HG02571 (cell line): ENCODE data around the gene CLTCL1.
"Not testable (repeated sequence)": the region's sequence is repeated elsewhere in the genome, so short reads cannot be mapped to it uniquely, and the experiment has no call there.

Experiments used
- ATAC-seq: cut with Tn5 transposase; IDR thresholded peaks from one replicate; pipeline ENCODE4 v1.9.1; 2021; ENCODE audit warnings: mild to moderate bottlenecking, moderate library complexity; ENCODE audit not compliant: unreplicated experiment

The CLTCL1 gene

GRCh38 chr22:19220867-19221266, 70.7 kb downstream of the CLTCL1 start:
- ATAC-seq, result no peak

GRCh38 chr22:19218541-19219233, 72.8 kb downstream of the CLTCL1 start:
- no peak for ATAC-seq

GRCh38 chr22:19216579-19216978, 74.9 kb downstream of the CLTCL1 start:
- ATAC-seq, result no peak

DNA sequence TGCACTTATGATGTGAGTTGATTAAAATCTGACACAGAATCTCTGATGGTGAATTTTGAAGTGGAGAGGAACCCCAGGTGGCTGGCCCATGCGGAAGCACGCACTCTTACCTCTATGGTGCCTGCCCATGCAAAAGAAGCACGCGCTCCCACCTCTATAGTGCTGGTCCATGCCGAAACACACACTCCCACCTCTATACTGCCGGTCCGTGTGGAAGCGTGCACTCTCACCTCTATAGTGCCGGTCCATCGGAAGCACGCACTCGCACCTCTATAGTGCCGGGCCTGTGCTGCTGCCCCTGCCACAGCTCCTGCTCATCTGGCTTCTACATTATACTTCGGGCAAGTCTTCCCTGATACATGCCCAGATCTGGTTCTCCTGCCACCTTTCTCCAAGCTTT, 76.2 kb downstream of the CLTCL1 start:
- no peak for ATAC-seq

GRCh38 chr22:19214078-19214473, 77.4 kb downstream of the CLTCL1 start:
- ATAC-seq, result no peak

GRCh38 chr22:19213442-19214077, 78.0 kb downstream of the CLTCL1 start:
- no peak for ATAC-seq

DNA sequence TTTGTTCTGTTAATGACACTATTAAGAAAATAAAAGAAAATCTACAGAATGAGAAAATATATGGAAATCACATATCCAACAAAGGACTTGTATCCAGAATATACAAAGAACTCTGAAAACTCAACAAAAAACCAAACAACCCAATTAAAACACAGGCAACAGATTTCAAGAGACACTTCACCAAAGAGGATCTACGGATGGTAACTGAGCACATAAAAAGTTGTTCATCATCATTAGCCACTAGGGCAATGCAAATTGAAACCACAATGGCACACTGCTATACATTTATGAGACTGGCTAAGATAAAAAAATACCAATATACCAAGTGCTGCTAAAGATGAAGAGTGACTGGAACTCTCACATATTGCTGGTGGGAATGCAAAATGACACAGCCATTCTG, 78.5 kb downstream of the CLTCL1 start:
- no peak for ATAC-seq

- no peak for ATAC-seq
Measured at GRCh38 chr22:19212302-19212870, 79.1 kb downstream of the CLTCL1 start.

DNA sequence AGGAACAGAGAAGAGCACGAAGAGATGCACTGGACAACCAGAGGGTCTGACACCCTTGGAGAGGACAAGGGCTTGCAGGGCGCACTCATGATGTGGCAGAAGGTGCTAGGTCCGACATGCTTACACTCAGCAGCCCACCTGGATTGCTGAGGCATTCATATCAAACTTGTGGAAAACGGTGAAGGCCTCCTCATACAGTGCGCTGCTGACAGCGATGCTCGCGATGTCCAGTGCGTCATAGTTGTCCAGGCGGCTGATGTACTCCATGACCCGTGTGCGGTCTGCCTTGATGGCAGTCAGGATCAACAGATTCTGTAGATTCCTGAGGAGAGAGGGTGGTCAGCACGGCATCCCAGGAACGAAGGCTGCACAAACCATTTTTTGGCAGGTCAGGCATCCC, 81.3 kb downstream of the CLTCL1 start:
- ATAC-seq, result no peak

- no peak for ATAC-seq
Measured at GRCh38 chr22:19208287-19208847, 83.2 kb downstream of the CLTCL1 start.

GRCh38 chr22:19207884-19208283, 83.6 kb downstream of the CLTCL1 start:
- ATAC-seq, result no peak

- no peak for ATAC-seq
Measured at GRCh38 chr22:19207401-19207808, 84.1 kb downstream of the CLTCL1 start.

GRCh38 chr22:19206287-19206686, 85.2 kb downstream of the CLTCL1 start:
- ATAC-seq, result no peak

DNA sequence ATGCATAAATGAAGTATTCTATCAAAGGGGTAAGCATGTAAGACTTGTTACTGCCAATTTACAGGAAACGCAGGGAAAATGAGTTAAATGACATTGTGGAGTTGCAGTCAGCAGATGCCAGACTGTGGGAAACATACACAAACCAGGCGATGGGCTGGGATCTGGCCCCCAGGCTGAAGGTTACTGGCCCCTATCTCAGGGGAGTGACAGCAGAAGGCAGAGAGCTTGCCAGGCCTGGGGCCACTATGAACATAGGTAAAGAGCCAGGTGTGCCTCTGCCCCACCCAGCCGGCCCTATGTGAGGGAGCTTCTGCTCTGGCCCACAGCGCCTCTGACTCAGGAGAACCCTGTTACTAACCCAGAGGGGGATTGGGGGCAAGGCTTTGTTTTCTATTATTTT, 86.9 kb downstream of the CLTCL1 start:
- no peak for ATAC-seq

GRCh38 chr22:19203834-19204233, 87.7 kb downstream of the CLTCL1 start:
- no peak for ATAC-seq

DNA sequence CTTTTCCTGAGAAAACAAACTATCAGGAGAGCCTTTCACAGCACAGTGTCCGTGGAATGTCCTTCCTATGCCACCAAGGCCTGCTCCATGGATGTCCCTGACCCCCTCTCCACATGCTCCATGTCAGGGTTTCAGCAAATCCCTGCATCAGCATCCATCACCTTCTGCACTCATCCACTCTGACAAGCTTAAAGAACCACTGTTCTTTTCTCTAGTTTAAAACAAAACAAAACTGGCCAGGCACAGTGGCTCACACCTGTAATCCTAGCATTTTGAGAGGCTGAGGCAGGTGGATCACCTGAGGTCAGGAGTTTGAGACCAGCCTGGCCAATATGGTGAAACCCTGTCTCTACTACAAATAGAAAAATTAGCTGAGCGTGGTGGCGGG, 88.7 kb downstream of the CLTCL1 start:
- ATAC-seq, result not testable (repeated sequence)

DNA sequence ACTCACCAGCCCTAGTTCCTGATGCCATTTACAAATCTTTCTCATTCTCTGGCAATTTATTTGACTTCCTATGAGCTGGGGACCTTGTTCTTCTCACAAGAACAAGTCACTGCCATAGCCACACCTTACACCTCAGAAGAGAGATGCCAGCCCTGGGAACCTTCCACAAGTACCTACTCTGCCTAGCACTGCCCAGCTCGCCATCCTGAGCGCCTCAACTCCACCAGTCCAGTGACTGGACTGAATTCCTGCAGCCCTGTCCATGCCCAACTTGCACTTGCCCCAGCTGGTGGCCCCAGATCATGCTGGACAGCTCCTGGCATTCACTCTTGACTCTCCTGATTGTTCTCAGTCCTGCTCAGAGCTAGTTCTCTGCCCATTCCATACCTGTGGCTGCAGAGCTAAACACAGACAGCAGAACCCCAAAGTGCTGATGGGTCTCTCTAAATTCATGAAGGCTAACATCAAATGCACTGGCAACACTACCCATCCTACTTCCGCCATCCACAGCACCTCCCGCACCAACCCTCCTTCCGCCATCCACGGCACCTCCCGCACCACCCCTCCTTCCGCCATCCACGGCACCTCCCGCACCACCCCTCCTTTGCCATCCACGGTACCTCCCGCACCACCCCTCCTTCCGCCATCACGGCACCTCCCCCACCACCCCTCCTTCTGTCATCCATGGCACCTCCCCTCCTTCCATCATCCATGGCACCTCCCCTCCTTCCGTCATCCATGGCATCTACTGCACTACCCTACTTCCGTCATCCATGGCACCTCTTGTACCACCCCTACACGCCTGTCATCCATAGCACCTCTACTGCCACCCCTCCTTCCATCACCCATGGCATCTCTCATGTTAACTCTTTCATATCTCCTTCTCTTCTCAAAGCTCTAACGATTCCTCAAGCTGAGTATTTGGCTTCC, 89.4 kb downstream of the CLTCL1 start:
- no peak for ATAC-seq

GRCh38 chr22:19201130-19201868, 90.2 kb downstream of the CLTCL1 start:
- no peak for ATAC-seq

DNA sequence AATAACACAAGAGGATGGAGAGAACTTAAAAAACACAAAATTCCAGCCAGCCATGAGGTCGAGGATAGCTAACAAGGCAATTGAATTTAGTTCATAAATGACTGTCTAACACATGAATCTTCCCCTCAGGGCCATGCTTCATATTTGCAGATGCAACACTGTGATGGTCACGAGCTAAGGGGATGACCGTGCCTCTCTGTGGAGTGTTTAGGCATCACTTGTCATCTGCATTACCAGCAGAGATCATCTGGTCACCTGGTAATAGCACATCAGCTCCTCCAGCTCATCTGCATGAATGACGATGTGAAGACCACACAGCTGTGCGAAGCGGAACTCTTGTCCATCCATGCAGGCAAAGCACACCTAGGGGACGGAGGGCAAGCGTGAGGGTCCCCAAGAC, 92.0 kb downstream of the CLTCL1 start:
- no peak for ATAC-seq
